GM10266 (cell line): ENCODE measurements around the gene EGF.
"Not testable (repeated sequence)": the region's sequence is repeated elsewhere in the genome, so short reads cannot be mapped to it uniquely, and the experiment has no call there.

Experiments used
- DNase-seq: peaks from one replicate; pipeline ENCODE4 v3.0.0; 2012; ENCODE audit errors: extremely low spot score
- CTCF ChIP-seq: IDR thresholded peaks from 2 replicates; pipeline ENCODE4 v1.5.1; 2012; ENCODE audit warnings: mild to moderate bottlenecking, low read depth; ENCODE audit not compliant: control insufficient read depth, insufficient read depth; ENCODE audit errors: missing control alignments

The EGF gene

GRCh38 chr4:109930872-109931271 lies 18.2 kb downstream of the EGF start:
- no peak for DNase-seq
- no peak for TF ChIP-seq CTCF

GRCh38 chr4:109931318-109931717 lies 18.6 kb downstream of the EGF start:
- TF ChIP-seq CTCF = no peak
- no peak for DNase-seq

GRCh38 chr4:109937352-109937751 lies 24.7 kb downstream of the EGF start:
- not testable (repeated sequence) for DNase-seq

- DNase-seq = no peak
- no peak for TF ChIP-seq CTCF
Measured at GRCh38 chr4:109939190-109939589, 26.5 kb downstream of the EGF start.

GRCh38 chr4:109942292-109942926 lies 29.7 kb downstream of the EGF start:
- DNase-seq = no peak

GRCh38 chr4:109943745-109944144 lies 31.1 kb downstream of the EGF start:
- no peak for DNase-seq
- no peak for TF ChIP-seq CTCF

More at GRCh38 chr4:109942292-109942926, 29.7 kb downstream of the EGF start:
- no peak for TF ChIP-seq CTCF

GRCh38 chr4:109944591-109944990 lies 31.9 kb downstream of the EGF start:
- DNase-seq = no peak
- TF ChIP-seq CTCF = no peak

GRCh38 chr4:109945056-109945455 lies 32.4 kb downstream of the EGF start:
- TF ChIP-seq CTCF = no peak
- no peak for DNase-seq
